DMS79 treated with DMSO at 0.1 percent for 48 hours (cell line): ENCODE measurements around the gene TVP23B.
"Not testable (repeated sequence)": the region's sequence is repeated elsewhere in the genome, so short reads cannot be mapped to it uniquely, and the experiment has no call there.

Experiments used
- DNase-seq: peaks from one replicate; lab custom pipeline; 2025; lab: John Stamatoyannopoulos, UW

Gene TVP23B

DNA sequence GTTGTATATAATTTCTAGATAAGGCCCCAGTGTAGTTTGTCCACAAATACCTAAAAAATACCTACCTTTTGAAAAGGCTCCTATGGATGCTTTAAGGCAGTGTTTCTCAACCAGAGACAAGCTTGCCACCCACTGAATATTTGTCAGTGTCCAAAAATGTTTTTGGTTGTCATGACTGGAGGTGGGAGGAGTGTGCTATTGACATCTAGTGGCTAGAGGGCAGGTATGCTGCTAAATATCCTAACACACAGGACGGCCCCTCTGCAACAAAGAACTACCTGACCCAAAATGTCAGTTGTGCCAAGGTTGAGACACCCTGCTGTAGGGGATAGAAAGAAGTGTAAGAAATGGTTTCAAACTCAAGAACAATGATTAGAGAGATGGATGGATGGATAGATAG is 10.4 kb downstream of the TVP23B start:
- not testable (repeated sequence) for DNase-seq

GRCh38 chr17:18794841-18795240 is 13.9 kb downstream of the TVP23B start:
- DNase-seq = not testable (repeated sequence)

DNA sequence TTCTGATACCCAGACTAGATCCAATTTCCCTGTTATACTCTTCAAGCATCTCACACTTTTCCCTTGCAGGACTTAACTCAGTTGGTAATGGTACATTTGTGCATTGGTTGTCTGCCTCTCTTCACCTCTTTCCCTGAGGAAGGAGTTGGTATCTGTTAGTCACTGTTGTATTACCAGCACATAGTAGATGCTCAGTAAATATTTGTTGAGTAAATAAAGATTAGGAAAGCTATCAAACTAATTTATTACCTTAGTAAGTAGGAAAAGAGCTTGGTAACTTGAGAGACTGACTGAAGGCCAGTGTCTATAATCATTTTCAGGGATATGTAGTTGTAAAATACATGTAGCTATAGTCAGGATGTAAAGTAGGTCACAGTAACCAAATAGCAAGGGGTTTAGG is 15.9 kb downstream of the TVP23B start:
- DNase-seq = not testable (repeated sequence)

DNA sequence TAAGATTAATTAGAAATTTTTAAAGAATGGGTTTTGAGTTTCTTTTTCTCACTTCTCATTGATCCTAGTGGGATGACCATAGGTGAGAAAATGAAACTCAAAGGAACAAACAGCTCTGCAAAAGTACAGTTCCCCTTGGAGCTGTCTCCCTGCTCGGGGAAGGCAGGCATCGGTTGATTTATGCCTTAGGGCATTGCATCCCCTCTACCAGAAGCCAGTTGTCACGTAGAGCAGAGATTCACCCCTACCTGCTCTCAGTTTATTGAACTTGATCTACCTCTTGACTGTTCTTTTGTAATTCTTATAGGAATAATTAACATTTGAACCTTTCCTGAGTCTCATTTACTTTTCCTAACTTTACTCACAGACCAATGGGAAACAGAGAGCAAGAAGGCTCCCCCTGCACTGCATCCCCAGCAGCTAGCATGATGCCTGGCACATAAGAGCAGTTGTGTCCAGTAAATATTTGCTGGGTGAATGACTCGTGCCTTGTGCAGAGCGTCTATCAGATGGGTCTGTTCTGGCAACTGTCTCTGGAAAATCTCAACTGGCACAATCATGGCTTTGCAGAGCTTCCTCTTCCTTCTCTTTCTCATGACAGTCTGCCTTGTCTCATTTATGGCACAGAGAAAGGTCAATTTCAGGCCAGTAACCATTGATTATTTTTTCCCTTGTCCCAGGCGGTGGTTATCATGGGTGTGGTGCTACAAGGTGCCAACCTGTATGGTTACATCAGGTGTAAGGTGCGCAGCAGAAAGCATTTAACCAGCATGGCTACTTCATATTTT is 22.7 kb downstream of the TVP23B start:
- DNase-seq = not testable (repeated sequence)

- not testable (repeated sequence) for DNase-seq
These were observed 34.9 kb downstream of the TVP23B start for GRCh38 chr17:18815924-18816323.

DNA sequence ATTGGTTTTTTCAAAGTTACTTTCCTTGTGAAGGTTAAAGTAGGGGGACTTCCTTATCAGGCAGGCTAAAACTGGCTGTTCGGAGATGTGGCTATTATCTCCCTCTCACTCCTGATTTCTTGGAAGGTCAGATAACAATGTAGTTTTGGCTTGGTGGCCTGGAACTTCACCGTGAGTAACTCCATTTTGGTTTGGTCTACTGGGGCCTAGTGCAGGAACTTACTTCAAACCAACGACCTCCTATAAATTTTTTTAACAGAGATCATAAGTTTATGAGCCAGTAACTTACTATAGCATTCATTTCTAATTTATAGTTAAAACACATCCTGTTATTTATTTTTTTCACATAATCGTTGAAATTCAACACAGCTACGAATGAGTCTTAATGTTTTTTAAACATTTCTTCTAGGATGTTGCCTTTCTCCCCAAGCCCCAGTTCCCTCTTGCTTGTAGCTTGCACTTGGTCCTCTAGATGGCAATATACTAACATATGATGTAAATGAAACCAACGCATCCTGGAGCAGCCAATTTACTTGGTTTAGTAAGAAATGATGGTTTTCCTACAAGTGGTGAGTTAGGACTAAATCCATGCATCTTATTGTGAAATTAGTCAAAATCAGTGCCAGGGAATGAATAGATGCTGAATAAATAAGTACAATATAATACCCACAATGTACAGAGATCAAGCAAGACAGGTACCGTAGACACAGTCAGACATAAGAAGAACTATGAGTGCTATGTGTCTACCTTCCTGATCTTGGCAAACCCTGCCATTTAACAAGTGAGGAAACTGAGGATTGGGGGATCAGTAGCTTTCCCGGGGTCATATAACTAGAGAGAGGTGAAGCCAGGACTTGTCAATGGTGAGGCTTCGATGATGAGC is 35.7 kb downstream of the TVP23B start:
- DNase-seq = peak; percentile 6

- DNase-seq = not testable (repeated sequence)
These were observed 40.4 kb downstream of the TVP23B start for GRCh38 chr17:18821430-18821829.

DNA sequence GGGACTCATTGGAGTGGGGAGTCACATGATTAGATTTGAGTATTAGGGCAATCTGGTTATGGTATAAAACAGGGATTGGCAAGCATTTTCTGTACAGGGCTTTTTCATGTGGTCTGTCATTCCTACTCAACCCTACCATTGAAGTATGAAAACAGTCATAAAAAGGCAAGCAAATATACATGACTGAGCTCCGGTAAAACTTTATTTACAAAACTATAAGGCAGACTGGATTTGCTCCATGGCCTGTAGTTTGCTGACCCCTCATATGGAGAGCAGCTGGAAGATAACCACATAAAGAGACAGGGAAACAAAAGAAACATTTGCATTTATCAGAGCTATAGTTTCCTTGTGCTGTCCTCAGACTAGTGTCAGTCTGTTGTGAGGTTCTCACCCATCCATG is 46.6 kb downstream of the TVP23B start:
- not testable (repeated sequence) for DNase-seq

GRCh38 chr17:18848501-18848900 is 67.5 kb downstream of the TVP23B start:
- DNase-seq = no peak

GRCh38 chr17:18850679-18851078 is 69.7 kb downstream of the TVP23B start:
- no peak for DNase-seq

GRCh38 chr17:18851201-18851600 is 70.2 kb downstream of the TVP23B start:
- DNase-seq = no peak

DNA sequence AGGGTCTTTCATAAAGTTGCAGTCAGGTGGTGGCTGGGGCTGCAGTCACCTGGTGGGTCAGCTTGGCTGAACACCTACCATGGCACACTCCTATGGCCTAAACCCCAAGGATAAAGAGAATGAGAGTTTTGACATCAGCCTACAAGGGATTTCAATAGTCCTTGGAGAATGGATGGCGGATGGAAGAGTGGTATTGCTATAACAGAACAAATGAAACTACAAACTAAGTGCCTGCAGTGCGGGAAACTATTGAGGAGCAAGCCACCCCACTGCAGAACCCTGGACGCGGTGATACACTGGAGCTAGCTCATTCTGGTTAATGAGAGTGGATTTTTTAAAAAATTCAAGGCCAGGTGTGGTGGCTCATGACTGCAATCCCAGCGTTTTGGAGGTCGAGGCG is 74.0 kb downstream of the TVP23B start:
- no peak for DNase-seq

GRCh38 chr17:18855831-18856569 is 75.0 kb downstream of the TVP23B start:
- DNase-seq = peak; percentile 73
